Measurements from ENCODE around the gene GGCX.
A peak's percentile ranks its signal among the peaks of the same experiment; 100 is the strongest.
"Not testable (repeated sequence)": the region's sequence is repeated elsewhere in the genome, so short reads cannot be mapped to it uniquely, and the experiment has no call there.

GGCX gene

DNA sequence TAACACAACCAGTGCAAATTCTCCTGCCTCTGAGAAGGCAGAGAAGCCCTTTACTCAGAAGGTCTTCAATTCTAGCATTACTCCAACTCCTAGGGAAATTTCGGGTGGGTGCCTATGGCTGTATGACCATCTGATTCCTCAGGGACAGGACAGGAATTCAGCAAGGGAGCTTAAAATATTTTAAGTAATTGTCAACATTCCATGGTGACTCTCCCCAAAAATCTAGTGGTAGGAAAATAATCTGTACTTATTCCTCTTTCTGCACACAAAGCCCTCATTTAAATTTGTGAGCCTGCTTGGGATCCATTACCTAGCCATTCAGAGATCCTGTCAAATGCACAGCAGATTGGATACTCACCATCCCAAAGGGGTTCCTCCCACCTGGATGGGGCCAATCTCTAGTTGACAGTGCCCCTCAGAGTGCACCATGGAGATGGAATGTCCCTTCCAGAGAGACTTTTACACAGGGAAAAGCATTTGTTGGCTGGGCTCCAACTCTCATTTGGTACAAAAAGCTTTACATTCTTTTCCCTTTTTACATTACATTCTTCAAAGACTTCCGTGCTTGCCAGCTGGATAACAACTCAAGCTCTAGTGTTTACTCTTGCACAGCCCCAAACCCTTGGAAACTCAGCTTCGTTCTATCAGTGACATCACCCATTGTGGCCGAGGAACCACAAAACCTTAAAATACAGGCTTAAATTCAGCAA lies 44.3 kb upstream of the GGCX start:
- Histone ChIP-seq H3K27ac (ENCODE audit: low read depth, low read length) (no peak overlapping the region), H4K20me1 (ENCODE audit: control insufficient read depth, insufficient read depth, low read depth, low read length) (no peaks in the 10 kb centered on the region)

DNA sequence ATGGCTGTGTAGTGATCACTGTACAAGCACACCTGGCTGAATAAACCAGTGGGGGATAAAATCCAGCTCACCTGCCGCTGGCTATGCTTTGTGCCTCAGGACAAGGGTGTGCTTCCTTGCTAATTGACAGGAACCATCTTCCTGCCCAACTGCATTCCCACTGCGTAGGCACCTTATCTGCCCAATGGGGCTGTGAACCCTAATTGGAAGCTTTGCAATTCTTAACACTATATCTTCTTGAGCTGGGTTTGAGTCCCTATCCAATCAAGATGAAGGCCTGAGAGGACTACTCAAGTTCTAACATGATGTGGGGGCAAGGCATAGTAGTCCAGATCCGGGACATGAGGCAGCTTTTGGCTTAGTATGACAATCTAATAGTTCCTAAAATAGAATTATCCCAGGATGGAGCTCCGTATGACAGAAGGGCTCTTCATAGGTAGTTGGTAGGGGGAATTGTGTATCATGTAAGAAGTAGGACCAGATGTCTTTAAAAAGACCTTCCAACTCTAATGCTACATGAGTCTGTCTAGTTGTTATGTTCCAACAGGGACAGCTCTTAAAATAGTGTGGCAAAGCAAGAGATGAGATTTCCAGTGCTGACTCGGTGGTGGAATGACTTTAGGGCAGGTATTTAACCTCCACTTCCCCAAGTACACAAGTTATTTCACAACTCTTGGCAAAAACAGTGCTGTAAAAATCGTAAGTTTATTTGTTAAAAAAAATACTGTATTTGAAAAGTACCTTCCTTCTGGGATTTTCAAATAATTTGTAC lies 43.5 kb upstream of the GGCX start:
- Histone ChIP-seq H4K20me1 (ENCODE audit: control insufficient read depth, insufficient read depth, low read depth, low read length) (no peaks in the 10 kb centered on the region), H3K4me1 (ENCODE audit: control insufficient read depth, low read length) (peaks cover 11% of the 10 kb centered on the region)

More for the DNA sequence above, 44.3 kb upstream of the GGCX start:
- no peak for TF ChIP-seq EZH2phosphoT487 (IDR thresholded peaks at IDR 0.05; ENCODE audit: borderline replicate concordance, low read length)
- TF ChIP-seq, protein P1, sequence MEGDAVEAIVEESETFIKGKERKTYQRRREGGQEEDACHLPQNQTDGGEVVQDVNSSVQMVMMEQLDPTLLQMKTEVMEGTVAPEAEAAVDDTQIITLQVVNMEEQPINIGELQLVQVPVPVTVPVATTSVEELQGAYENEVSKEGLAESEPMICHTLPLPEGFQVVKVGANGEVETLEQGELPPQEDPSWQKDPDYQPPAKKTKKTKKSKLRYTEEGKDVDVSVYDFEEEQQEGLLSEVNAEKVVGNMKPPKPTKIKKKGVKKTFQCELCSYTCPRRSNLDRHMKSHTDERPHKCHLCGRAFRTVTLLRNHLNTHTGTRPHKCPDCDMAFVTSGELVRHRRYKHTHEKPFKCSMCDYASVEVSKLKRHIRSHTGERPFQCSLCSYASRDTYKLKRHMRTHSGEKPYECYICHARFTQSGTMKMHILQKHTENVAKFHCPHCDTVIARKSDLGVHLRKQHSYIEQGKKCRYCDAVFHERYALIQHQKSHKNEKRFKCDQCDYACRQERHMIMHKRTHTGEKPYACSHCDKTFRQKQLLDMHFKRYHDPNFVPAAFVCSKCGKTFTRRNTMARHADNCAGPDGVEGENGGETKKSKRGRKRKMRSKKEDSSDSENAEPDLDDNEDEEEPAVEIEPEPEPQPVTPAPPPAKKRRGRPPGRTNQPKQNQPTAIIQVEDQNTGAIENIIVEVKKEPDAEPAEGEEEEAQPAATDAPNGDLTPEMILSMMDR (IDR thresholded peaks at IDR 0.05; ENCODE audit: low read depth, low read length, poor library complexity, severe bottlenecking) = no peak
- Histone ChIP-seq H3K9me2 (replicated peaks; ENCODE audit: control insufficient read depth, low read length) (no peaks in the 10 kb centered on the region), H3K4me3 (ENCODE audit: low read length) (no peak overlapping the region), H3F3A (ENCODE audit: control insufficient read depth, insufficient read depth) (peaks cover 9% of the 10 kb centered on the region; the same call in 1 of the 2 replicates), H3K4me2 (ENCODE audit: low read length) (no peak overlapping the region), H3K79me2 (ENCODE audit: control insufficient read depth, low read length) (peaks cover 9% of the 10 kb centered on the region), H3K27me3 (ENCODE audit: control insufficient read depth, low read length) (no peaks in the 10 kb centered on the region), H3K4me1 (ENCODE audit: control insufficient read depth, low read length) (peaks cover 16% of the 10 kb centered on the region), H3K36me3 (ENCODE audit: control insufficient read depth, low read length) (peaks cover 27% of the 10 kb centered on the region), H3K9me3 (ENCODE audit: control insufficient read depth, insufficient read depth, low read length) (no peaks in the 10 kb centered on the region)

DNA sequence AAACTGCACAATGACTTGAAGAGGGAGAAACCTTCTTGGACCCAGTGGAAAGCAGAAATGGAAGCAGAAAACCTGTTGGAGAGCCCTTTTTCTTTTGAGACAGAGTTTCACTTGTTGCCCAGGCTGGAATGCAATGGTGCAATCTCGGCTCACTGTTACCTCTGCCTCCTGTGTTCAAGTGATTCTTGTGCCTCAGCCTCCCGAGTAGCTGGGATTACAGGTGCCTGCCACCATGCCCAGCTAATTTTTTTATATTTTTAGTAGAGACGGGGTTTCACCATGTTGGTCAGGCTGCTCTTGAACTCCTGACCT lies 42.8 kb upstream of the GGCX start:
- not testable (repeated sequence) for H3F3A ChIP-seq (ENCODE audit: control insufficient read depth, insufficient read depth); H3K9me2 ChIP-seq (replicated peaks; ENCODE audit: control insufficient read depth, low read length); H3K4me3 ChIP-seq (ENCODE audit: low read length); H3K9me3 ChIP-seq (ENCODE audit: control insufficient read depth, insufficient read depth, low read length); H4K20me1 ChIP-seq (ENCODE audit: control insufficient read depth, insufficient read depth, low read depth, low read length); H3K27ac ChIP-seq (ENCODE audit: low read depth, low read length); H3K27me3 ChIP-seq (ENCODE audit: control insufficient read depth, low read length); H3K79me2 ChIP-seq (ENCODE audit: control insufficient read depth, low read length)
- Histone ChIP-seq H3K4me2 (ENCODE audit: low read length) (peak overlapping the region; percentile 85; the same call in 1 of the 2 replicates), H3K36me3 (ENCODE audit: control insufficient read depth, low read length) (peaks cover 18% of the 10 kb centered on the region), H3K4me1 (ENCODE audit: control insufficient read depth, low read length) (peaks cover 11% of the 10 kb centered on the region)

More for the DNA sequence above, 43.5 kb upstream of the GGCX start:
- Histone ChIP-seq H3K27ac (ENCODE audit: low read depth, low read length) (no peak overlapping the region), H3K79me2 (ENCODE audit: control insufficient read depth, low read length) (peaks cover 4% of the 10 kb centered on the region; the same call in 1 of the 2 replicates), H3F3A (ENCODE audit: control insufficient read depth, insufficient read depth) (peaks cover 9% of the 10 kb centered on the region; the same call in 1 of the 2 replicates), H3K4me2 (ENCODE audit: low read length) (no peak overlapping the region), H3K9me2 (replicated peaks; ENCODE audit: control insufficient read depth, low read length) (no peaks in the 10 kb centered on the region), H3K27me3 (ENCODE audit: control insufficient read depth, low read length) (no peaks in the 10 kb centered on the region), H3K36me3 (ENCODE audit: control insufficient read depth, low read length) (peaks cover 22% of the 10 kb centered on the region), H3K4me3 (ENCODE audit: low read length) (no peak overlapping the region), H3K9me3 (ENCODE audit: control insufficient read depth, insufficient read depth, low read length) (no peaks in the 10 kb centered on the region)
- TF ChIP-seq, protein P1 (IDR thresholded peaks at IDR 0.05; ENCODE audit: low read depth, low read length, poor library complexity, severe bottlenecking) = no peak
- TF ChIP-seq EZH2phosphoT487 (IDR thresholded peaks at IDR 0.05; ENCODE audit: borderline replicate concordance, low read length) = no peak

All from DOHH2 (cell line).